GM13977 (cell line): Measurements from ENCODE around the gene NR2C2.

ENCODE experiments used
- DNase-seq: peaks from one replicate; pipeline ENCODE4 v3.0.0; 2012; ENCODE audit warnings: low spot score
- CTCF ChIP-seq: IDR thresholded peaks from 2 replicates; pipeline ENCODE4 v1.5.1; 2012; ENCODE audit warnings: mild to moderate bottlenecking, control low read depth; ENCODE audit not compliant: insufficient read depth; ENCODE audit errors: extremely low read depth, missing control alignments
- in situ Hi-C: fragments of 300-500 bp; cut with MboI; formaldehyde crosslinking; loops from one replicate; pipeline ENCODE4 v1.12.0; 2022; ENCODE audit warnings: low sequenced_read_pairs, low pct_unique_long_range_greater_than_20kb, mixed read lengths, inconsistent platforms; ENCODE audit not compliant: unreplicated experiment

Gene NR2C2

GRCh38 chr3:15011174-15011573 is 63.8 kb downstream of the NR2C2 start:
- in situ Hi-C loops, result no loop called here
- no peak for DNase-seq
- TF ChIP-seq CTCF, result no peak

- no peak for DNase-seq
- no peak for TF ChIP-seq CTCF
- in situ Hi-C loops, result no loop called here
Observed at GRCh38 chr3:15014606-15015328, 67.4 kb downstream of the NR2C2 start.

GRCh38 chr3:15015456-15015855 is 68.1 kb downstream of the NR2C2 start:
- no peak for DNase-seq
- no peak for TF ChIP-seq CTCF
- in situ Hi-C loops, result no loop called here

GRCh38 chr3:15017191-15017590 is 69.8 kb downstream of the NR2C2 start:
- no peak for TF ChIP-seq CTCF
- in situ Hi-C loops, result no loop called here
- DNase-seq, result no peak

- in situ Hi-C loops, result no loop called here
- no peak for DNase-seq
- TF ChIP-seq CTCF, result no peak
Observed at GRCh38 chr3:15023249-15023648, 75.9 kb downstream of the NR2C2 start.

GRCh38 chr3:15023719-15024118 is 76.3 kb downstream of the NR2C2 start:
- no peak for DNase-seq
- in situ Hi-C loops, result no loop called here
- no peak for TF ChIP-seq CTCF
